Measurements from ENCODE around the gene HSFX2. TPM values are rescaled to one million over a fixed set of nuclear protein-coding genes. Genes with fewer than 3 reads are reported as not detected.

Gene HSFX2
- total RNA-seq, result 0.26 TPM in 1 of 2 replicates, not detected in the other

GRCh38 chrX:149595214-149595613 is at the start of gene HSFX2:
Gene HSFX2 (minus strand): TSS chrX:149595314. CDS start chrX:149594700, 614 bp downstream.

GRCh38 chrX:149631234-149632165 is 36.4 kb upstream of the HSFX2 start, which contains the start of gene TMEM185A:
Gene TMEM185A (minus strand): TSS chrX:149631792. CDS start chrX:149631580, 212 bp downstream.

GRCh38 chrX:149587359-149587758 is 7.8 kb downstream of the HSFX2 start, which contains the start of gene MAGEA9B:
Gene MAGEA9B (minus strand): TSS chrX:149587459. CDS start chrX:149583179, 4,280 bp downstream.

GRCh38 chrX:149549701-149550100 is 45.4 kb downstream of the HSFX2 start, which contains the start of gene HSFX3:
Gene HSFX3 (minus strand): TSS chrX:149549924. CDS start chrX:149549852, 72 bp downstream.

Other genes starting within 250 kb of the HSFX2 start
- 20.9 and 25.8 TPM in 2 replicates for gene IDS, start 90.0 kb downstream of the HSFX2 start, total RNA-seq
- 11.4 and 12.5 TPM in 2 replicates for gene EOLA1, start 54.3 kb downstream of the HSFX2 start, total RNA-seq
- gene HSFX3, start 45.4 kb downstream of the HSFX2 start, total RNA-seq, result not detected in 2 replicates
- not detected in 2 replicates for gene MAGEA9B, start 7.9 kb downstream of the HSFX2 start, total RNA-seq
- 24.8 and 25.7 TPM in 2 replicates for gene TMEM185A, start 36.5 kb upstream of the HSFX2 start, total RNA-seq
- gene MAGEA11, start 116.7 kb upstream of the HSFX2 start, total RNA-seq, result not detected in 2 replicates
- 0.43 and 0.69 TPM in 2 replicates for gene HSFX1, start 178.8 kb upstream of the HSFX2 start, total RNA-seq
- not detected in 2 replicates for gene MAGEA9, start 186.6 kb upstream of the HSFX2 start, total RNA-seq